Dermis blood vessel endothelial cell (primary cell): ENCODE results near the gene RAX2. TPM values are rescaled to one million over a fixed set of nuclear protein-coding genes. Genes with fewer than 3 reads are reported as not detected.
A peak's percentile ranks its signal among the peaks of the same experiment; 100 is the strongest.

ENCODE experiments used
- DNase-seq: peaks from one replicate; pipeline ENCODE4 v3.0.0; 2010
- total RNA-seq: library from RNA; depleted of rRNA; stranded (reverse); fragments of >200 nt; gene quantifications from 2 replicates; pipeline ENCODE4 v1.2.3, GENCODE V29; 2014

RAX2 gene
- total RNA-seq, 1 donor from 2014 or later, result not detected

GRCh38 chr19:3725121-3725520 lies 46.9 kb downstream of the RAX2 start:
- no peak for DNase-seq

GRCh38 chr19:3723883-3724282 lies 48.1 kb downstream of the RAX2 start:
- no peak for DNase-seq

GRCh38 chr19:3723110-3723488 lies 48.9 kb downstream of the RAX2 start:
- DNase-seq, result no peak

- DNase-seq, result no peak
These were observed 49.5 kb downstream of the RAX2 start for GRCh38 chr19:3722443-3723109.

- DNase-seq, result no peak
These were observed 50.1 kb downstream of the RAX2 start for GRCh38 chr19:3721887-3722442.

GRCh38 chr19:3721131-3721886 lies 50.7 kb downstream of the RAX2 start:
- peak; percentile 90 for DNase-seq

GRCh38 chr19:3720349-3720917 lies 51.6 kb downstream of the RAX2 start:
- no peak for DNase-seq

GRCh38 chr19:3719868-3720267 lies 52.2 kb downstream of the RAX2 start:
- no peak for DNase-seq

Other genes with a start within 250 kb of the RAX2 start
- gene TEKTIP1, start 233.1 kb downstream of the RAX2 start, total RNA-seq, result not detected in 2 replicates
- 90.3 and 121 TPM in 2 replicates for gene MFSD12, start 214.6 kb downstream of the RAX2 start, total RNA-seq
- 75.0 and 94.7 TPM in 2 replicates for gene HMG20B, start 199.3 kb downstream of the RAX2 start, total RNA-seq
- gene GIPC3, start 186.8 kb downstream of the RAX2 start, total RNA-seq, result 1.1 and 1.2 TPM in 2 replicates
- gene TBXA2R, start 165.4 kb downstream of the RAX2 start, total RNA-seq, result 1.3 and 1.7 TPM in 2 replicates
- 30.8 and 39.2 TPM in 2 replicates for gene CACTIN, start 145.4 kb downstream of the RAX2 start, total RNA-seq
- 57.7 and 75.6 TPM in 2 replicates for gene PIP5K1C, start 71.8 kb downstream of the RAX2 start, total RNA-seq
- gene TJP3, start 63.8 kb downstream of the RAX2 start, total RNA-seq, result 0.09 and 0.51 TPM in 2 replicates
- gene APBA3, start 10.5 kb downstream of the RAX2 start, total RNA-seq, result 26.5 and 33.5 TPM in 2 replicates
- 30.3 and 55.8 TPM in 2 replicates for gene MRPL54, start 9.5 kb downstream of the RAX2 start, total RNA-seq
- gene MATK, start 14.2 kb upstream of the RAX2 start, total RNA-seq, result 0.19 and 0.34 TPM in 2 replicates
- 0.17 TPM in 1 of 2 replicates, not detected in the other for gene ZFR2, start 96.8 kb upstream of the RAX2 start, total RNA-seq
- gene ATCAY, start 108.5 kb upstream of the RAX2 start, total RNA-seq, result not detected in 2 replicates
- not detected in 2 replicates for gene NMRK2, start 160.8 kb upstream of the RAX2 start, total RNA-seq
- 151 and 203 TPM in 2 replicates for gene DAPK3, start 198.9 kb upstream of the RAX2 start, total RNA-seq
- 2,677 and 3,798 TPM in 2 replicates for gene EEF2, start 213.2 kb upstream of the RAX2 start, total RNA-seq
- 22.0 and 27.2 TPM in 2 replicates for gene PIAS4, start 235.5 kb upstream of the RAX2 start, total RNA-seq